SK-N-SH treated with all-trans-retinoic acid at 6 μM for 48 hours (cell line): ENCODE data around the gene PRKG1.

ENCODE experiments used
- BACH2 ChIP-seq: fragments of 250-450 bp; sonication (Bioruptor Pico); IDR thresholded peaks from 2 replicates; pipeline ENCODE4 v1.9.0; 2021; ENCODE audit warnings: mild to moderate bottlenecking, borderline replicate concordance
- CREB5 ChIP-seq: fragments of 250-450 bp; sonication (Bioruptor Pico); IDR thresholded peaks from 2 replicates; pipeline ENCODE4 v1.5.1; 2020; ENCODE audit warnings: low read depth, mild to moderate bottlenecking, moderate library complexity
- CSDC2 ChIP-seq: fragments of 250-450 bp; sonication (Bioruptor Pico); IDR thresholded peaks from 2 replicates; pipeline ENCODE4 v1.5.0; 2020; ENCODE audit warnings: mild to moderate bottlenecking, moderate library complexity
- CSRNP3 ChIP-seq: fragments of 250-450 bp; sonication (Bioruptor Pico); IDR thresholded peaks from 2 replicates; pipeline ENCODE4 v1.5.1; 2021; ENCODE audit warnings: mild to moderate bottlenecking, moderate library complexity
- ISL1 ChIP-seq: fragments of 250-450 bp; sonication (Bioruptor Pico); IDR thresholded peaks from 2 replicates; pipeline ENCODE4 v2.1.2; 2022; ENCODE audit warnings: mild to moderate bottlenecking, moderate library complexity
- OSR1 ChIP-seq: fragments of 250-450 bp; sonication (Bioruptor Pico); IDR thresholded peaks from 2 replicates; pipeline ENCODE4 v1.8.0; 2022; ENCODE audit warnings: moderate library complexity, mild to moderate bottlenecking, inconsistent platforms
- POU6F1 ChIP-seq: fragments of 250-450 bp; sonication (Bioruptor Pico); IDR thresholded peaks from 2 replicates; pipeline ENCODE4 v1.8.0; 2021; ENCODE audit warnings: low read depth, mild to moderate bottlenecking, moderate library complexity, borderline replicate concordance
- PPARA ChIP-seq: fragments of 250-450 bp; sonication (Bioruptor Pico); IDR thresholded peaks from 2 replicates; pipeline ENCODE4 v1.5.0; 2020; ENCODE audit warnings: mild to moderate bottlenecking, borderline replicate concordance
- RARB ChIP-seq: fragments of 250-450 bp; sonication (Bioruptor Pico); IDR thresholded peaks from 2 replicates; pipeline ENCODE4 v1.8.0; 2021; ENCODE audit warnings: mild to moderate bottlenecking, moderate library complexity
- SNAI2 ChIP-seq: fragments of 250-450 bp; sonication (Bioruptor Pico); IDR thresholded peaks from 2 replicates; pipeline ENCODE4 v1.5.0; 2020; ENCODE audit warnings: mild to moderate bottlenecking, moderate library complexity
- TCF4 ChIP-seq: fragments of 250-450 bp; sonication (Bioruptor Pico); IDR thresholded peaks from 2 replicates; pipeline ENCODE4 v1.8.0; 2021; ENCODE audit warnings: mild to moderate bottlenecking, moderate library complexity, borderline replicate concordance
- TOX ChIP-seq: fragments of 250-450 bp; sonication (Bioruptor Pico); IDR thresholded peaks from 2 replicates; pipeline ENCODE4 v1.8.0; 2021; ENCODE audit warnings: mild to moderate bottlenecking, moderate library complexity, borderline replicate concordance
- ZNF565 ChIP-seq: fragments of 450-650 bp; formaldehyde crosslinking; conservative IDR thresholded peaks from 2 replicates; pipeline ENCODE4 v1.5.0; 2020; ENCODE audit warnings: low read depth, mild to moderate bottlenecking, moderate library complexity

- TF ChIP-seq SNAI2 (CRISPR knock-in tag), result no peak
- no peak for TF ChIP-seq CSRNP3 (CRISPR knock-in tag)
- TF ChIP-seq CSDC2 (CRISPR knock-in tag), result no peak
- no peak for TF ChIP-seq CREB5
- no peak for TF ChIP-seq OSR1 (CRISPR knock-in tag)
- no peak for TF ChIP-seq POU6F1
- no peak for TF ChIP-seq RARB (CRISPR knock-in tag)
- no peak for TF ChIP-seq ZNF565 (CRISPR knock-in tag)
- TF ChIP-seq BACH2, result no peak
- TF ChIP-seq PPARA (CRISPR knock-in tag), result no peak
- TF ChIP-seq ISL1, result no peak
- no peak for TF ChIP-seq TCF4
- no peak for TF ChIP-seq TOX (CRISPR knock-in tag)
These were observed 992.1 kb downstream of the PRKG1 start for GRCh38 chr10:52066383-52066782.
